ENCODE measurements around the gene INVS.

GRCh38 chr9:100063185-100063584 is 35.9 kb upstream of the INVS start:
- TF ChIP-seq EZH2phosphoT487 (IDR thresholded peaks at IDR 0.05; ENCODE audit: borderline replicate concordance, low read length) (no peak), CTCF (IDR thresholded peaks at IDR 0.05; ENCODE audit: low read depth, low read length, poor library complexity, severe bottlenecking) (no peak)
